Measurements from ENCODE around the gene RERE.

- TF ChIP-seq ZNF777 (tag by site-specific recombination; IDR thresholded peaks at IDR 0.05; ENCODE audit: borderline replicate concordance) (no peak), TSHZ1 (tag by site-specific recombination; IDR thresholded peaks at IDR 0.05; ENCODE audit: borderline replicate concordance) (no peak), CTCF (tag by site-specific recombination; IDR thresholded peaks at IDR 0.05) (no peak), REST (tag by site-specific recombination; IDR thresholded peaks at IDR 0.05) (no peak), ZFP37 (tag by site-specific recombination; IDR thresholded peaks at IDR 0.05) (no peak), KLF16 (tag by site-specific recombination; IDR thresholded peaks at IDR 0.05) (no peak), ZBTB20 (tag by site-specific recombination; IDR thresholded peaks at IDR 0.05) (no peak), ZNF610 (tag by site-specific recombination; IDR thresholded peaks at IDR 0.05; ENCODE audit: borderline replicate concordance) (no peak), ZNF274 (IDR thresholded peaks at IDR 0.05; ENCODE audit: low read length) (no peak), ZNF274 (tag by site-specific recombination; IDR thresholded peaks at IDR 0.05; ENCODE audit: borderline replicate concordance) (no peak), TCF7L2 (IDR thresholded peaks at IDR 0.05; ENCODE audit: borderline replicate concordance, low read depth, low read length) (no peak), ZNF623 (tag by site-specific recombination; IDR thresholded peaks at IDR 0.05) (no peak), RBAK (tag by site-specific recombination; IDR thresholded peaks at IDR 0.05) (no peak), ZNF660 (tag by site-specific recombination; IDR thresholded peaks at IDR 0.05) (no peak)
Observed at GRCh38 chr1:8529901-8530300, 287.5 kb downstream of the RERE start.

Data from HEK293 (cell line).